ENCODE measurements around the gene TP53BP2.
A peak's percentile ranks its signal among the peaks of the same experiment; 100 is the strongest.
"Not testable (repeated sequence)": the region's sequence is repeated elsewhere in the genome, so short reads cannot be mapped to it uniquely, and the experiment has no call there.

The TP53BP2 gene, protein sequence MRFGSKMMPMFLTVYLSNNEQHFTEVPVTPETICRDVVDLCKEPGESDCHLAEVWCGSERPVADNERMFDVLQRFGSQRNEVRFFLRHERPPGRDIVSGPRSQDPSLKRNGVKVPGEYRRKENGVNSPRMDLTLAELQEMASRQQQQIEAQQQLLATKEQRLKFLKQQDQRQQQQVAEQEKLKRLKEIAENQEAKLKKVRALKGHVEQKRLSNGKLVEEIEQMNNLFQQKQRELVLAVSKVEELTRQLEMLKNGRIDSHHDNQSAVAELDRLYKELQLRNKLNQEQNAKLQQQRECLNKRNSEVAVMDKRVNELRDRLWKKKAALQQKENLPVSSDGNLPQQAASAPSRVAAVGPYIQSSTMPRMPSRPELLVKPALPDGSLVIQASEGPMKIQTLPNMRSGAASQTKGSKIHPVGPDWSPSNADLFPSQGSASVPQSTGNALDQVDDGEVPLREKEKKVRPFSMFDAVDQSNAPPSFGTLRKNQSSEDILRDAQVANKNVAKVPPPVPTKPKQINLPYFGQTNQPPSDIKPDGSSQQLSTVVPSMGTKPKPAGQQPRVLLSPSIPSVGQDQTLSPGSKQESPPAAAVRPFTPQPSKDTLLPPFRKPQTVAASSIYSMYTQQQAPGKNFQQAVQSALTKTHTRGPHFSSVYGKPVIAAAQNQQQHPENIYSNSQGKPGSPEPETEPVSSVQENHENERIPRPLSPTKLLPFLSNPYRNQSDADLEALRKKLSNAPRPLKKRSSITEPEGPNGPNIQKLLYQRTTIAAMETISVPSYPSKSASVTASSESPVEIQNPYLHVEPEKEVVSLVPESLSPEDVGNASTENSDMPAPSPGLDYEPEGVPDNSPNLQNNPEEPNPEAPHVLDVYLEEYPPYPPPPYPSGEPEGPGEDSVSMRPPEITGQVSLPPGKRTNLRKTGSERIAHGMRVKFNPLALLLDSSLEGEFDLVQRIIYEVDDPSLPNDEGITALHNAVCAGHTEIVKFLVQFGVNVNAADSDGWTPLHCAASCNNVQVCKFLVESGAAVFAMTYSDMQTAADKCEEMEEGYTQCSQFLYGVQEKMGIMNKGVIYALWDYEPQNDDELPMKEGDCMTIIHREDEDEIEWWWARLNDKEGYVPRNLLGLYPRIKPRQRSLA

DNA sequence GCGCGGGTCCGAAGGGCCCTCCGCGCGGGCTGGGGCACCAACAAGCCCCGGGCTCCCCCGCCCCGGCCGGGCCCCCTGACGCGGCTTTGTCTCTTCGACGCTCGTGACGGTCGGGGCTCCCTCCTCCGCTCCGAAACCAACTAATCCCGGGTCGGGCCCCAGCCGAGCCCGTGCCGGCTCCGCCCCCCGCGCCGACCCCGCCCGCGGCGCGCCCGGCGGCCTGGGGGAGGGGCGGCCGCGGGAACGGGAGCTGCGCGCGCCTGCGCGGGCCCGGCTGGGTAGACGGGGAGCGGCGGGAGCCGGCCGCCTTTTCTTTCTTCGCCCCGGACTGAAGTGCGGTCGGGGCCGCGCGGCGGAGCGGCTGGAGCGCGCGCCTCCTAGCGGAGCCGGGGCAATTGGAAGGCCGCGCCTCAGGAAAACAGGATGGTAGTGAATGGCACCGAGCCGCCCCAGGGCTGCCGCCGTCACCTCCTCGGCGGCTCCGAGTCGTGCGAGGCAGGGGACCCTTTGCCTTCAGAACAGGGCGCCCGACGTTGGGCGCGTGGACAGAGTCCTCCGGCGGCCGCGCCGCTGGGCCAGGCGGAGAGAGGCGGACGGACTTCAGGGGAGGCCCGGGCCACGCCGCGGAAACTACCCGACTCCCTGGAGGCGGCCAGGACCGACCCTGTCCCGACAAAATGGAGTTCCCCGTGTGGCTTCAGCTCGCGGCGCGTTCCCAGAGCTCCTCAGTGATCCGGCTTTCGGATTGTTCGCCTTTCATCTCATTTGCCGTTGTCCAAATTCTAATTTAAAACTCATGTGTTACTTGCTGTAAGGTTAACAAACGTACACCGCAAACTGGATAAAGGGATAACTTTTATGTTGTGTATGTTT is at the start of gene TP53BP2:
Gene TP53BP2, minus strand, starts transcription at position 138 of the 873 bp plus-strand sequence. CDS start 267 bp downstream, outside the sequence.
- intact Hi-C loops (cut with DNase I) = loop anchor here (2.0 to 10.0 kb wide), 4 partner anchors 34 to 339 kb away; partner anchors contain the start of genes CAPN2 and DEGS1

DNA sequence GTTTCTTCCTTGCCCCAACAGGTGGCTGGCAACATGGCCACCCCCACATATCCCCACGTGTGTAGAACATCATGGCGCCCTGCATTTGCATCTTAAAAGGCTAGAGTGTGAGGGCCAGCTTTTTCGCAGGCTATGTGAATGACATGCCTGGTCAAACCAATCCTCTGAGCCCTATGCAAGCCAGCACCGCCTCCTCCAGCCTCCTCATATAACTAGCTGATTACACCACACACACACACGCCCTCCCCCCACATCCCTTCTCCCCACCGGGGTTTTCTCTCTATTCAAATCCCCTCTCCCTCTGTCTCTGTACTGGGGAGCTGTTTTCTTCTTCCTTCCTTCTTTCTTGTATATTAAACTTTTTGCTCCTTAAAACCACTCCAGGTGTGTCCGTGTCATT is 44.7 kb upstream of the TP53BP2 start:
- intact Hi-C loops (cut with DNase I) = not testable (repeated sequence)

More for the DNA sequence above, at the start of gene TP53BP2:
- DNase-seq = peak; percentile 73 to 98 (median 80)

DNA sequence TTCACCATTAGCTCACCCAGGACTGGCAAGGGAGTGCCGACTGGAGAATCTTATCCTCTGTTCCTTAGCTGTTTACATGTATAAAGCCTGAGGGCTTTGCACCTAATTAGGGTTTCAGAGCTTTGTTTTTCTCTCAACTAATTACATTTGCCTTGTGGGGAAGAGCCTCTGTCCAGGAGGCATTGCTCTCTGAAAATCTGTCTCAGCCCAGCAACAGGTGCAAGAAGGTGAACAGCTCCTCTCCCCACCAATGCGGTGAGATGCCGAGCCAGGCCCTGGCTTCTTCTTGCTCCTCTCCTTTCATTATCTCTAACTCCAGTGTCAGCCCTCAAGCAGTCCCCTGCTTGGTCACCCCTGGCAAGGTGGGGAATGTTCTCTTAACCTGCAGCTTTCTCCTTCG is 43.6 kb upstream of the TP53BP2 start:
- intact Hi-C loops (cut with DNase I); DNase-seq: not testable (repeated sequence)

More for the DNA sequence above, 44.7 kb upstream of the TP53BP2 start:
- not testable (repeated sequence) for DNase-seq

DNA sequence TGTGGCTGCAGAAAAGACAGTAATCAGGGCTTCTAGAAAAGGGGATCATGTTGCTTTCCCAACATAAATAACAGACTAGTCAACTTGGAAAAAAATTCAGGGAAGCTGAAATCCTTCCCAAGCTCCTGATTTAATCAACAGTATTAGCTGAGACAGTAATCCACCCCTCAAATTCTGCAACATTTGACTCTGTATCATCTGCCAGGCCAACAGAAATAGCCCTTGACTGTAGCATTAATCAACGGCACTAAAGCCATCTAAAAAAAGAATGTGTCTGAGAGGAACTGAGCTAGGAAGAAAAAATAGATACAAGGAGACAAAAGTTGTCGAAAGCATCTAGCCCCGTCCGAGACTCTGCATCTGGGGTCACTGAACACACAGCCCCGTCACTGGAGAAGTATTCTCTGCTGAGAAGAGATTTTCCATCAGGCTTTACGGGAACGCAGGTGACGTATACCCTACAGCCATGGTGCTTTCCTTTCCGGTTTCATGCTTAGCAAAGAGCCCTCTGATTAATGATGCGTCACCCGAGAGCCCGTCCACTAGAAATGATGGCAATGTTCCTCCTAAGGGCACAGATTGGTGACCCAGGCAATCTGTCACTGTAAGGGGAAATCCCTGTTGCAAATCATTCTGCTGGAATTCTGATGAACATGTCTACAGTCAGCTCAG is 42.1 kb upstream of the TP53BP2 start:
- intact Hi-C loops (cut with DNase I) = no loop called here
- DNase-seq = no peak

DNA sequence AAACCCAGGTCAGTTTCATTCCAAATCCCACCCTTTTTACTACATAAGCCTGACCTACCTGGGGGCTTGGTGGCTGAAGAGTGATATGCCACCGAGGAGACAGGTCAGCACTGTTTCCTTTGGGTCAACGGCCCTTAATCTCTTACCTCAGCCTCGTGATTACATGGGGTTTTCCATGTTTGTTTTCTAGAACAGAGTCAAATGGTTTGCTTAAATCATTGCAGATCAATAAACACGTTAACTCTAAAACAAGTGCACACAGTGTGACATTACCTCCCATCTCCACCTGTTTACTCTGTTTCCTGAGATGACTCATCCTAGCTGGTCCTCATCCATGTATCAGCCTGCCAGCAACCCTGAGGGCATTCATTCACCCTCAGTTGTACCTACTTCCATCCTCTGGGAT is 40.8 kb upstream of the TP53BP2 start:
- intact Hi-C loops (cut with DNase I) = no loop called here
- no peak for DNase-seq

DNA sequence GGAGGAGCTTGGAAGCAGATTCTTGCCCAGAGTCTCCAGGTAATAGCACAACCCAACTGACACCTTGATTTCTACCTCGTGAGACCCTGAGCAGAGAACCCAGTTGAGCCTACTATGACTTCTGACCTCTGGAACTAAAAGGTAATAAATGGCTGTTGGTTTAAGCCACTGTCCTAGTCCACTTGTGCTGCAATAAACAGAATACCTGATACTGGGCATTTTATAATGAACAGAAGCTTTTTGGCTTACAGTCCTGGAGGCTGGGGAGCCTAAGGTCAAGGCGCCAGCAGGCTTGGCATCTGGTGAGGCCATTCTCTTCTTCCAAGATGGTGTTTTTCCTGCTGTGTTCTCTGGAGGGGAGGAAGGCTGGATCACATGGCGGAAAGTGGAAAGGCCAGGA is 39.9 kb upstream of the TP53BP2 start:
- intact Hi-C loops (cut with DNase I) = no loop called here
- DNase-seq = no peak

DNA sequence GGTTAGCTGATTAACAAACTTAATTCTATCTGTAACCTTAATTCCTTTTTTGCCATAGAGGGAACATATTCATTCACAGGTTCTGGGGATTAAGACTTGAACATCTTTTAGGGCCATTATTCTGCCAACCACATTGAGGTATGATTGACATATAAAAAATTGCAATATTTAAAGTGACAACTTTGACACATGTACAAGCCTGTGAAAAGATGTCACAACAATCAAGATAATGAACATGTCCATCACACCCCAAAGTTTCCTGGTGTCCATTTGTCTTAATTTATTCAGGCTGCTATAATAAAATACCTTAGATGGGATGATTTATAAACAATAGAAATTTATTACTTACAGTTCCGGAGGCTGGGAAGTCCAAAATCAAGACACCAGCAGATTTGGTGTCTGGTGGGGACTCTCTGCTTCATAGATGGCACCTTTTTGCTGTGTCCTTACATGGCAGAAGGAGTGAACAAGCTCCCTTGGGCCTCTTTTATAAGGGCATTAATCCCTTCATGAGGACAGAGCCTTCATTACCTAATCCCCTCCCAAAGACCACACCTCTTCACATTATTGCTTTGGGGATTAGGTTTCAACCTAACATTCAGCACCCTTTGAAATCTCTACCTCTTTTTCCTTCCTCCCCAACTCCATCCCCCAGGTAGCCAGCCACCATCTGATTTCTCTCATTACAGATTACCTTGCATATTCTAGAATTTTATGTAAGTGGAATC is 33.0 kb upstream of the TP53BP2 start:
- intact Hi-C loops (cut with DNase I) = no loop called here

DNA sequence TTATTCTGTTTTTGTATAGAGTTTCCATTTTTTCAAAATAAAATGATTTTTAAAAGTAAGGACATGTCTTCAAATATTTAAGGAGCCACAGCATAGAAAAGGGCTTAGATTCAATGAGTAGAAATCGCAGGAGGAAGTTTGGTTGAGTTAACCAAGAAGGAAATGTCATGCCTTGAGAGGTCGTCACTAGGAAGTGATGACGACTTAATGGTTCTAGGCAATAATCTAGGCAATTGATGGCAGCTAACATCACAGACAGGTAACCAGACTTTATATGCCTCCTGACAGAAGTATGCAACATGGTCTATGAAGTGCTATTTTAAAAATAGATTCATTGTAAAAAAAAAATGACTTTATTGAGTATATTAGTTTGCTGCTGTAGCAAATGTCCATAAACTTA is 32.1 kb upstream of the TP53BP2 start:
- DNase-seq = no peak
- intact Hi-C loops (cut with DNase I) = no loop called here

More for the DNA sequence above, 33.0 kb upstream of the TP53BP2 start:
- no peak for DNase-seq

DNA sequence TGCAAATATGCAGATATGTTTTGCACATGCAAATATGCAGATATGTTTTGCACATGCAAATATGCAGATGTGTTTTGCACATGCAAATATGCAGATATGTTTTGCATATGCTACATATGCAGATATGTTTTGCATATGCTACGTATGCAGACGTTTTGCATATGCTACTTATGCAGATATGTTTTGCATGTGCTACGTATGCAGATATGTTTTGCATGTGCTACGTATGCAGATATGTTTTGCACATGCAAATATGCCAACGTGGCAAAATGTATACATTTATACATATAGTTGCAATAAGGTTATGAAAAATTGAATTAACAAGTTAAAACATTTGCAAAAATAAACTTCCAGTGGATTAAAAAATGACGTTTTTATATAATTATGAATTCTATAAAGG is 30.8 kb upstream of the TP53BP2 start:
- intact Hi-C loops (cut with DNase I) = no loop called here
- no peak for DNase-seq

DNA sequence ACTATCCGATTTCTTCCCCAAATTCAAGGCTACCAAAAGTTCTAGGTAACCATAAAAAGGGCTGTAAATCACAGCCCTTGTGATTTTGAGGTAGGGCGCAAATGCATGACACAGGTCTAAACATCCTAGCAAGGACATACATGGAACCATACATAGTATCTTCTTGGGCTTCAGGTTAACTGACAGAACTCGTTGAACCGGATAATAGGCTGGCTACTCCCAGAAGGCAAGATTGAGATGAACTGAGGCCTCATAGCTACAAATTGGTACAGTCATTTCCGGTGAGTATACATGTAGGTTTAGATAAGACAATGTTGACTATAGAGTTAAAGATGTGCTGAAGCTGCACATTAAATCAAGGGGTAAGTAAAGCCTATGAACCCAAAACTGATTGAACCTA is 27.3 kb upstream of the TP53BP2 start:
- no peak for DNase-seq
- intact Hi-C loops (cut with DNase I) = no loop called here

DNA sequence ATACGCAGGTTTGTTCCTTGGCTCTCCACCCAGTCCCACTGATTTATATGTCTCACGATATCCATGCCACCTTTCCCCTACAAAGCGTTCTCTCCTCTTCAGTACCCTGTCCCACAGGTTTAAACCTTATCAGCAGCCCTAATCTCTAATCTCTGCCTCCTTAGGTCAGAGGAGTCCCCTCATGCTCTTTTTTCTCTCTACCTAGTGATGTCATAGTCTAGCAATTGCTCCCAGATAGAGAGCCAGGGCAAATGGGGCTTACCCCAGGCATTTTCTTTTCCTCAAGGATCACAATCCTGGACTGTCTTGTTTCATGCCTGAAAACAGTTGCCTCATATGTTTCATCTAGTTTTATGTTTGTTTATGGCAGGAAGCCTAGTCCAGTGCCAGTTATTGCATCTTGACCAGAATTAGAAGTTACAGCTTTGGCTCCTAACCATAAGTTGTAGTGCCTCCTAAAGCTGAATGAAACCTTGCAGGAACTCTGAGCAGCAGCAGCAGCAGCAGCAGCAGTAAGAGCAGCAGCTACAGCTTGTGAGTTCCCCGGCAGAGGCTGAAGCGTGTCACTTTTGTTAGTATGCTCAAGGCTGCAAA is 26.7 kb upstream of the TP53BP2 start:
- intact Hi-C loops (cut with DNase I) = no loop called here
- no peak for DNase-seq

DNA sequence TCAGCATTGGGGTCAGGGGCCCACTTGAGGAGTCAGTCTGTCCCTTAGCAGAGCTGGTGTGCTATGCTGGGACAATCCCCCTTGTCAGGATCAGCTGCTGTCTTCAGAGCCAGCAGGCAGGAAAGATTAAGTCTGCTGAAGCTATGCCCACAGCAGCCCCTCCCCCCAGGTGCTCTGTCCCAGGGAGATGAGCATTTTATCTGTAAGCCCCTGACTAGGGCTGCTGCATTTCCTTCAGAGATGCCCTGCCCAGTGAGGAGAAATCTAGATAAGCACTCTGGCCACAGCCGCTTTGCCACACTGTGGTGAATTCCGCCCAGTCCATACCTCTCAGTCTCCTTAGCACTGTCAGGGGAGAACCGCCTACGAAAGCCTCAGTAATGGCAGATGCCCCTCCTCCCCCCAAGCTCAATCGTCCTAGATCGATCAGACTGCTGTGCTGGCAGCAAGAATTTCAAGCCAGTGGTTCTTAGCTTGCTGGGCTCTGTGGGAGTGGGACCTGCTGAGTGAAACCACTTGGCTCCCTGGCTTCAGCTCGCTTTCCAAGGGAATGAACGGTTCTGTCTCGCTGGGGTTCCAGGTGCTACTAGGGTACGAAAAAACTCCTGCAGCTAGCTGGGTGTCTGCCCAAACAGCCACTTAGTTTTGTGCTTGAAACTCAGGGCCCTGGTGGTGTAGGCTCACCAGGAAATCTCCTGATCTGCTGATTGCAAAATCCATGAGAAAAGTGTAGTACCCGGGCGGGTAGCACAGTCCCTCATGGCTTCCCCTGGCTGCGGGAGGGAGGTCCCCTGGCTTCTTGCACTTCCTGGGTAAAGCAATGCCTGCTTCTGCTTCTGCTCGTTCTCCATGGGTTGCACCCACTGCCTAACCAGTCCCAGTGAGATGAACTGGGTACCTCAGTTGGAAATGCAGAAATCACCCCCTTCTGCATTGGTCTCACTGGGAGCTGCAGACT is 25.1 kb upstream of the TP53BP2 start:
- DNase-seq = no peak
- intact Hi-C loops (cut with DNase I) = no loop called here

DNA sequence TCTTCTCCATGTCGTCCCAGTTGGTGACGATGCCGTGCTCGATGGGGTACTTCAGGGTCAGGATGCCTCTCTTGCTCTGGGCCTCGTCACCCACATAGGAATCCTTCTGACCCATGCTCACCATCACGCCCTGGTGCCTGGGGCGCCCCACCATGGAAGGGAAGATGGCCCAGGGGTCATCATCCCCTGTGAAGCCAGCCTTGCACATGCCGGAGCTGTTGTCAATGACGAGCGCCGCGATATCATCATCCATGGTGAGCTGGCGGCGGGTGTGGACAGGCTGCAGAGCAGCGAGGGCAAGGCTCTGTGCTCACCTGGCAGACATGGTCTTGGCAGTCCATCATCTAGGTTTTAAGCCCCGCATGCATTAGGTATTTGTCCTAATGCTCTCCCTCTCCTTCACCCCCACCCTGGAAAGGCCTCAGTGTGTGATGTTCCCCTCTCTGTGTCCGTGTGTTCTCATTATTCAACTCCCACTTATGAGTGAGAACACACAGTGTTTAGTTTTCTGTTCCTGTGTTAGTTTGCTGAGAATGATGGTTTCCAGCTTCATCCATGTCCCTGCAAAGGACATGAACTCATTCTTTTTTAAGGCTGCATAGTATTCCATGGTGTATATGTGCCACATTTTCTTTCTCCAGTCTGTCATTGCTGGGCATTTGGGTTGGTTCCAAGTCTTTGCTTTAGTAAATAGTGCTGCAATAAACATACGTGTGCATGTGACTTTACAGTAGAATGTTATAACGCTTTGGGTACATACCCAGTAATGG is 19.0 kb upstream of the TP53BP2 start:
- intact Hi-C loops (cut with DNase I); DNase-seq: not testable (repeated sequence)

DNA sequence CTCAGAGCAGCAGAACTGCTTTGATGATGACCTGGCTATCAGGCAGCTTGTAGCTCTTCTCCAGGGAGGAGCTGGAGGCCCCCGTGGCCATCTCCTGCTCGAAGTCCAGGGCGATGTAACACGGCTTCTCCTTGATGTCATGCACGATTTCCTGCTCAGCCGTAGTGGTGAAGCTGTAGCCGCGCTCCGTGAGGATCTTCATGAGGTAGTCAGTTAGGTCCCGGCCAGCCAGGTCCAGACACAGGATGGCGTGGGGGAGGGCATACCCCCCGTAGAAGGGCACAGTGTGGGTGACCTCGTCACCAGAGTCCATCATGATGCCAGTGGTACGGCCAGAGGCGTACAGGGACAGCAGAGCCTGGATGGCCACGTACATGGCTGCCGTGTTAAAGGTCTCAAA is 18.3 kb upstream of the TP53BP2 start:
- intact Hi-C loops (cut with DNase I) = no loop called here
- DNase-seq = peak in 1 of 10 donors; percentile 78

DNA sequence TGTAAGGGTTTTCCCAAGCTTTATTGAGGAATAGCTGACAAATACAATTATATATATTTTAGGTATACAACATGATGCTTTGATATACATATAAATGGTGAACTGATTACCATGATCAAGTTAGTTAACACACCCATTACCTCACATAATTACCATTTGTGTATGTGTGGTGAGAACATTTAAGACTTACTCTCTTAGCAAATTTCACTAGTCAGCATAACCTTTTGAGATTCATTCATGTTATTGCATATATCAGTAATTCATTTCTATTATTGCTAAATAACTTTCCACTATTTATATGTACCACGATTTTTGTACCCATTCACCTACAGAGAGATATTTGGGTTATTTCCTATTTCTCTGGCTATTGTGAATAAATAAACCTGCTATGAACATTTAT is 16.2 kb upstream of the TP53BP2 start:
- DNase-seq = no peak
- intact Hi-C loops (cut with DNase I) = no loop called here

DNA sequence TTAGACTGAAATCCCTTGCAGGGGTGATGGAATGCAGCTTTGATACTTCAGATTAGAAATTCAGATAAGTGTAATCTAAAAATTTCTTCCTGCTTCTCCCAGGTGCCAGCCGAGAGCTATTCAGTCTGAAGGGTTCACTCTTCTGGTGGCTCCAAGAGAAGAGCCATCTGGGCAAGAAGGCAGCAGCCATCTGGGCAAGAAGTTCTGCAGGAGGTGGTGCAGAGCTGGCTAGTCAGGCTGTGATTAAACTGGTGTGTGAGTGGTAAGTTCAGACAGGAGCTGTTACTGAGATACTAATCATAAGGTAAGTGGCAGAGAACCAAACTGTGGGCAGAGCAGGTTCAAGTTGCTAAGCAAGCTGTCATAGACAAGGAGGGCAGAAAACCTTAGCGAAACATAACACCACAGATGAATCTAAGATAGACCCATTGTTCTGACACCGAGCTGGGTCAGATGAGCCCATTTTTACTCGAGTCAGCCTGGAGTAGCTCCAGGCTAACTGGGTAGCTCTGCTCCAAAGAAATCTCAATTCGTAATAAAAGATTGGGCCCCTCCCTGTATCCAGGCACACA is 14.4 kb upstream of the TP53BP2 start:
- DNase-seq = no peak
- intact Hi-C loops (cut with DNase I) = no loop called here

All from posterior cingulate gyrus (tissue), 11 donors.